GM18526 (cell line): ENCODE data around the gene ZSCAN26.

ENCODE experiments used
- POLR2A ChIP-seq: IDR thresholded peaks from 3 replicates; pipeline ENCODE4 v1.6.1; 2011; ENCODE audit not compliant: insufficient read length; ENCODE audit errors: extremely low read depth

The ZSCAN26 gene

GRCh38 chr6:28245206-28245941 lies 21.6 kb upstream of the ZSCAN26 start:
- TF ChIP-seq POLR2A, result no peak

DNA sequence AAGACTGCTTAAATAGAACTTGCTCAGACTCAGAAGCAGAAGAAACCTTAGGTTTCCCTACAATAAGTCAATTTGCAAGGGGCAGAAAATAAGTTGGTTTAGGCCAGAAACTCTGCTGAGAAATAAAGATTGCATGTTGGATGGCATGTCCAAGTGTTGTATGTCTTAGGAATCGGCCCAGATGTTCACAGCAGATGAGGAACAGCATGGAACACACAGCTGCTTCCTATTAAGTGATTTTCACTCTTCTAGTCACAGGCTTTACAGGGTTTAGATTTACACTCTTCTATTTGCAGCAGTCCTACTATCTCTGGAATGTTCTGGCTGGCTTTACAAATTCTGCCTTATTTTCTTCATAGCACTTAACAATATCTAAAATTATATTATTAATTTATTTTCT lies 18.0 kb upstream of the ZSCAN26 start:
- TF ChIP-seq POLR2A, result no peak

GRCh38 chr6:28250747-28251146 lies 16.2 kb upstream of the ZSCAN26 start:
- no peak for TF ChIP-seq POLR2A

DNA sequence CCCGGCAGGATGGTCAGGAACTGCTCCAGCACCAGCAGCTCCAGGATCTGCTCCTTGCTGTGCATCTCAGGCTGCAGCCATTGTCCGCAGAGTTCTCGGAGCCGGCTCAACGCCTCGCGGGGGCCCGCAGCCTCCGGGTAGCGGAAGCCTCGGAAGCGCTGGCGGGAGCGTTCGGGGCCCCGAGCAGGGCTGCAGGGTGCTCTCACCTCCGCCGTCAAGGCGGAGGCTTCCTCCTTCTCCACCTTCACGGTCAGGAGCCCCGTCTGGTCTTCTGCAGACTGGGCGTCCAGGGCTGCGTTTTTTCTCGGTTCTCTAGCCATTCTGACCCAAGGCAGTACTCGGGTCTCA lies 15.3 kb upstream of the ZSCAN26 start:
- TF ChIP-seq POLR2A, result no peak

DNA sequence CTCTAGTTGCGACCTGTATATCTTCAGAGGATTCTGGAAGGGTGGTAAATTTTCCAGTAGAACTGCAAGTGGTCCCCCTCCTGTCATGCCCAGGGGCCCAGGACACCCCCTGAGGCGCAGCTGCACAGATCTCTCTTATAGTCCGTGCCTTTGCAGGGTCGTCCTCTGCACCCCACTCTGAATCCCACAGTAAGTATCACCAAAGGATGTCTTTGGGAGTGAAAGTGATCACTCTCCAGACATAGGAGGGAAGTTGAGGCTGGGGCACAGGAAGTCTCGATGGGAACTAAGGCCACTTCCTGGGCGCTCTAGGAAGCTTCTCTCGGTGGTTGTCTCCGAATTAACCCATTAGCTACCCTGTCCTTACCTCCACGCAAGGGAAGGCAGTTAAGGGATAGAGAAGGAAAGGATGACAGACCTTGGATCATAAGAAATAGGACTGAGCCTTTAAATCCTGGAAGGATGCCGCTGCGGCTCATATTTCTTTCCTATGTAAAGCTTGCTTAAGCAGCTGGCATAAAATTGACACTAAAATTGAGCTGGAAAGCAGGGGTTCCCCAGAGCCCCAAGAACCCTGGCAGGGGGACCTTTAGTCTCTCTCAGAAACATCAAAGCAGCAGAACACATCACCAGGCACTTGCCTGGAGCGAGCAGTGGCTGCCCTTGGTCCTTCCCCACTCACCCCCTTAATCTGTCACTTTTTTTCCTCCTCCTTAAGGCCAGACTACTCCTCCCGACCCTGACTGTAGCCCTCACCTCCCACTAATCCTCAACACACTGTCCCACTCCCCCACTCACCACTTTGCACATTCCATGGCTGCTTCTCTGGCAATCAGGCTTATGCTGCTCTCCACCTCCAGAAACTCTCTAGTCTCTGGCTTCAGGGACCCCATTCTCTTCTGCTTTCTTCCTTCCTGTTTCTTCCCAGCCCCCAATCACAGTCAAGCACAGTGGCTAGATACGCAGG lies 14.7 kb upstream of the ZSCAN26 start, which contains the start of gene ZKSCAN4:
Gene ZKSCAN4 (minus strand): TSS at position 261 of the 967 bp plus-strand sequence. CDS start 289 bp downstream, outside the sequence.
- peak; percentile 30 for TF ChIP-seq POLR2A

- no peak for TF ChIP-seq POLR2A
Observed at GRCh38 chr6:28254121-28254519, 12.8 kb upstream of the ZSCAN26 start.

DNA sequence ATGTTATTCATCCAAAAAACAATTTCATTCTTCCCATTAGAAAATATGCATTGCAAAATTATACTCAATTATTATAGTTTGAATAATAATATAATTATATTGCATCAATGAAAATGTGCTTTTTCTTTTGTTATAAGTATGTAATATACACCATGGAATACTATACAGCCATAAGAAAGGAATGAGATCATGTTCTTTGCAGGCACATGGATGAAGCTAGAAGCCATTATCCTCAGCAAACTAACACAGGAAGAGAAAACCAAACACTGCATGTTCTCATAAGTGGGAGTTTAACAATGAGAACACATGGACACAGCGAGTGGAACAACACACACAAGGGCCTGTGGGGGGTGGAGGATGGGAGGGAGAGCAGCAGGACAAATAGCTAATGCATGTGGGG lies 9.9 kb upstream of the ZSCAN26 start:
- no peak for TF ChIP-seq POLR2A

DNA sequence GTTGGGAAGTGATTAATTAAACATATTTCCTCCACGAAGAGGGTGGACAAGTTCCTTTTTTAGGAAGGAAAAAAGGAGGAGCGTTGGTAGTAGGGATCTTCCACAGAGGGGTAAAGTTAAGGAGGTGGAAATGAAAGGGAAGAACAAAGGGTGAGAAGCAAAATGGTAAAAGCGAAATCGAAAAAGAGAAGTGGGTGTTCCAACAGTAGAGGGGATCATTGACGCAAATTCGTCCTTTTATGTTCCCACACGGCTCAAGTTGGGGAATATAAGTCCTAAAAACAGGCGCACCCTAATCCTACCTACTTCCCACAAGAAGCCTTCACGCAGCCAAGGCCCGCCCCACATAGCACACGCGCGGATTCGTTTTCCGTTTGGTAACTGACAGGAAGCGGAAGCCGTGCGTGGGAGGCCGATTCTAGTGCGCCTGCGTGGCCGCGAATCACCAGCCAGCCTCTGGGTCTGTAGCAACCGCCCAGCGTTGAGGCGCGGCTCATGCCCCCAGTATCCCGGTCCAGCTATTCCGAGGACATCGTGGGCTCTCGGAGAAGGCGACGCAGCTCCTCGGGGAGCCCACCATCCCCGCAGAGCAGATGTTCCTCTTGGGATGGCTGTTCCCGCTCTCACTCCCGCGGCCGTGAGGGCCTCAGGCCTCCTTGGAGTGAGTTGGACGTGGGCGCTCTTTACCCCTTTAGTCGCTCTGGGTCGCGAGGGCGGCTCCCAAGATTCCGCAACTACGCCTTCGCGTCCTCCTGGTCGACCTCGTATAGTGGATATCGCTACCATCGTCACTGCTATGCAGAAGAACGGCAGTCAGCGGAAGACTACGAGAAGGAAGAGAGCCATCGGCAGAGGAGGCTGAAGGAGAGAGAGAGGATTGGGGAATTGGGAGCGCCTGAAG lies 7.8 kb upstream of the ZSCAN26 start, which contains the start of gene NKAPL:
Gene NKAPL (plus strand): TSS at position 421 of the 901 bp plus-strand sequence. CDS start 75 bp downstream, at position 496.
- TF ChIP-seq POLR2A, result peak; percentile 40

DNA sequence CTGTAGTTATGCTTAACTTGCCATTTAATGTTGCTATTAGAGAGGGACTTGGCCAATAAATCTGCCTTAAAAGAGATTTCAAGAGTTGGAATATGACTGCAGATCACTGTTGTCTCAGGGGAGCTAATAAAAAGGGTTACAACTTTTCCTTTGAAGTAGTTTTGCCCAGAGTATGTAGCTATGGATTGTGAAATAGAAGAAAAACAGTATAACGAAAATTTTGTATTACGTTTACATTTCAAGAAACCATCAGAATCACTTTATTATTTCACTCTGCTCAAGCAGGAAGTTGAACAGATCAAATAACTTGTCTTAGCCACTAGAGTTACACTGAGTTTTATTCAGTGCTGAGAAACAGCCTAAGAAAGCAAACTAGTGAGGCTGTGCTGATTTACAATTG lies 3.0 kb upstream of the ZSCAN26 start:
- TF ChIP-seq POLR2A, result no peak

GRCh38 chr6:28264834-28265401 lies 2.0 kb upstream of the ZSCAN26 start:
- TF ChIP-seq POLR2A, result no peak

GRCh38 chr6:28266563-28266961 lies 381 bp upstream of the ZSCAN26 start:
- no peak for TF ChIP-seq POLR2A

- TF ChIP-seq POLR2A, result no peak
Observed at GRCh38 chr6:28267695-28268059, 734 bp downstream of the ZSCAN26 start.

- no peak for TF ChIP-seq POLR2A
Observed at GRCh38 chr6:28269492-28269891, 2.5 kb downstream of the ZSCAN26 start.

DNA sequence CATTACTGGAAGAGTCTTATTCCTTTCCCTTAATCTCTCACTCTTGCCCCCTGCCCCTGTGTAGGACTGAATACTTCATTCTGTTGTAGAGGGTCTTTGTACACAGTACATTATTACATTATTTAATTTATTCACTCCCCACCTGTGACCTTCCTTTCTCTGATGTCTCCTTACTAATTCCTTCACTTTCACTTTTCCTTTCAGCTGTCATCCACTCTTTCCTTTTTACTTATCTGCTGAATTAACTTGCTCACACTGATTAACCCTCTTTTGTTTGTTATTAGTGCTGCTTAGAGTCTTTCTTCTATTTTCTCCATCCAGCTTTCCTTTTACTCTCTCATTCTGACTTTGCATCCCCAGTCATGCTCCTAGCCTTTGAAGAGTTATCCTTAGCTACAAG lies 7.9 kb downstream of the ZSCAN26 start:
- no peak for TF ChIP-seq POLR2A

DNA sequence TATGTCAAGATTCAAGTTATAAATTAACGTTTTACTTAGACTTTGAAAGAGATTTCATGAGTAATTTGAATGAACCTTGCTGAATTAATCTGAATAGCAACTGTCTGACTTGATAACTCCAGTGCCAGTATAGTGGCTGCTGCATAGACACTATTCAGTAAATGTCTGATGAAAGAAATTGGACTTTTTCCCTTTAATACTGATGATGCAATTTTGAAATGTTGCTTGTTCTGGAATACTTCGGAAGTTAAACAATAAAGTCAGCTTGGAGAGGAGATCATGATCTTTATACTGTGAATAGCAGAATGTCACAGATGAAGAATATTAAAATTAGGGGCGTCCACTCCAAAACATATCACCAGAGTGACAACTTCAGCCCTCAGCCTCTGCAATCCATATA lies 10.8 kb downstream of the ZSCAN26 start:
- no peak for TF ChIP-seq POLR2A

DNA sequence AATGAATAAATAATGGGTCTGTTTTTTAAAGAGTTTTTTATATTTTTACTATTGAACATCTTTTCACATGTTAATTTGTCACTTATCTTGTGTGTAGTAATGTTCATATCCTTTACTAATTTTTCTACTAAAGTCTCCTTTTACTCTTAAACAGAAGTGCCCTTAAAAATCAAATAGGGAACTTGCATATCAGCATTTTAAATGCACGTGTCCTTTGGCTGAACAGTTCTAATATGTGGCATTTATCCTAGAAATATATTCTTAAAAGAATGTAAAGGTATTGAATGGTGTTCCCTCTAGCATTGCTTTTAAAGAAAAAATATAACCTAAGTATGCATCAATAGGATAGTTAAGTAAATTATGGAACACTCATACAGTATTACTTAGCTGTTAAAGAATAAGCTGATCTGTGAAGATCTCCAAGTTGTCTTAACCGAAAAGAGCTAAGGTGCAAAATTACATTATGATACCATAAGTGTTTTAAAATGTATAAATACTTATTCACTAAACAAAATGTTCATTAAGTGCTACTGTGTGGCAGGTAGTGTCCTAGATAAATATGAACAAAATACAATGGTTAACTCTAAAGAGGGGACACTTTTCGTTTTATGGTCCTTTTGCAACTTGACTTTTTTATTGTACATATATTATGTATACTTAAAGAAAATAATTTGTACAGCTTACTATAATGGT lies 13.8 kb downstream of the ZSCAN26 start:
- TF ChIP-seq POLR2A, result no peak
